CMK (cell line): ENCODE measurements around the gene TRIM51G.
"Not testable (repeated sequence)": the region's sequence is repeated elsewhere in the genome, so short reads cannot be mapped to it uniquely, and the experiment has no call there.

Source experiments
- DNase-seq: peaks from one replicate; pipeline ENCODE4 v3.0.0-alpha.2; 2010; ENCODE audit warnings: low read depth

Gene TRIM51G, protein sequence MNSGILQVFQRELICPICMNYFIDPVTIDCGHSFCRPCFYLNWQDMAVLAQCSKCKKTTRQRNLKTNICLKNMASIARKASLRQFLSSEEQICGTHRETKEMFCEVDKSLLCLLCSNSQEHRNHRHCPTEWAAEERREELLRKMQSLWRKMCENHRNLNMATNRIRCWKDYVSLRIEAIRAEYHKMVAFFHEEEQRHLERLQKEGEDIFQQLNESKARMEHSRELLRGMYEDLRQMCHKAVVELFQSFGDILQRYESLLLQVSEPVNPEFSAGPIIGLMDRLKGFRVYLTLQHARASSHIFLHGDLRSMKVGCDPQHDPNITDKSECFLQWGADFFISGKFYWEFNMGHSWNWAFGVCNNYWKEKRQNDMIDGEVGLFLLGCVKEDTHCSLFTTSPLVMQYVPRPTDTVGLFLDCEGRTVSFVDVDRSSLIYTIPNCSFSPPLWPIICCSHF

DNA sequence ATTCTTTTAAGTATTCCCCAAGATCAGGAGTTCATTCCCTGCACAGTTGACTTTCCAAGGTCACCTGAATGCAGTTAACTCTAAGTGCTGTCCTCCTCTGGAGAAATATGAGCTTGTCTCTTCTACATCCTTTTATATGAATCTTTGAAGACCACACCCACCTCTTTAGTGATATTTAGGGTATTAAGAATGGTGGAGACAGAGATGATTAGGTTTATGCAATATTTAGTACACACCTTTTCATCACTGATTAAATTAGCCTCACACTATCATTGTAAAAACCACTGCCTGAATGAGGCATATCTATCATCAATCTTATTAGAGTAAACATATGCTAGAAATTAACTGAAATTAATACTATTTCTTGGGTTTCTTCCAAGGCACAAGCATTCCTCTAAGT lies at the start of gene TRIM51G:
Gene TRIM51G (minus strand): TSS at position 101 of the 400 bp plus-strand sequence. CDS start 2,190 bp downstream, outside the sequence.
- DNase-seq, result not testable (repeated sequence)

DNA sequence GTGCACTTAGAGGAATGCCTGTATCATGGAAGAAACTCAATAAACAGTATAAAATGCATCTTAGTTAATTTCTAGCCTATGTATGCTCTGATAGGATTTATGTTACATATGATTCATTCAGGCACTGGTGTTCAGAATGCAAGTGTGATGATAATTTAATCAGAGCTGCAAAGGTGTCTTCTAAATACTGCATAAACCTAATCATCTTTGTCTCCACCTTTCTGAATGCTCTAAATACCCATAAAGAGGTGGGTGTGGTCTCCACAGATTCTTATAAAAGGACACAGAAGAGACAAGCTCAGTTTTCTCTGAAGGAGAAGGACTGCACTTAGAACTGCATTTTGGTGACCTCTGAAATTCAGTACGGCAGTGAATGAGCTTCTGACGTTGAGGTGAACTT lies 44.8 kb upstream of the TRIM51G start, which contains the start of gene TRIM49B:
Gene TRIM49B (plus strand): TSS at position 301 of the 400 bp plus-strand sequence. CDS start 2,777 bp downstream, outside the sequence.
- DNase-seq, result not testable (repeated sequence)

DNA sequence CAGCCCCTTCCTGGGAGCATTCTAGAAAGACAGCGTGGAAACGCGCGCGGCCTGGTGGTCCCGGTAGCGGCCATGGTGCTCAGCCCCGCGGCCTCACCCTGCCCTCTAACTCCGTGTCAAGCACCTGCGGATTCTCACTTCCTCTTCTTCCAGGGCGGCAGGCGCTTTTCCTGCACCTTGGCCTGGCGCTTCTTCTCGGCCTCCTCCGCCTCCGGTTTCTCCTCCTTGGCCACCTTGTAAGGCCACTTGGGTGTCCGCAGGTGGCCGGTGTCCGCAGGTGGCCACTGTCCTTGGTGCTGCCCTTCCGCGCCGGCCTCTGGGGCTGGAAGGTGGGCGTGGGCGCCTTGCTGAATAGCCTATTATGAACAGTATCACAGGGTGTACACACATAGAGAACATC lies 15.1 kb downstream of the TRIM51G start:
- DNase-seq, result not testable (repeated sequence)

DNA sequence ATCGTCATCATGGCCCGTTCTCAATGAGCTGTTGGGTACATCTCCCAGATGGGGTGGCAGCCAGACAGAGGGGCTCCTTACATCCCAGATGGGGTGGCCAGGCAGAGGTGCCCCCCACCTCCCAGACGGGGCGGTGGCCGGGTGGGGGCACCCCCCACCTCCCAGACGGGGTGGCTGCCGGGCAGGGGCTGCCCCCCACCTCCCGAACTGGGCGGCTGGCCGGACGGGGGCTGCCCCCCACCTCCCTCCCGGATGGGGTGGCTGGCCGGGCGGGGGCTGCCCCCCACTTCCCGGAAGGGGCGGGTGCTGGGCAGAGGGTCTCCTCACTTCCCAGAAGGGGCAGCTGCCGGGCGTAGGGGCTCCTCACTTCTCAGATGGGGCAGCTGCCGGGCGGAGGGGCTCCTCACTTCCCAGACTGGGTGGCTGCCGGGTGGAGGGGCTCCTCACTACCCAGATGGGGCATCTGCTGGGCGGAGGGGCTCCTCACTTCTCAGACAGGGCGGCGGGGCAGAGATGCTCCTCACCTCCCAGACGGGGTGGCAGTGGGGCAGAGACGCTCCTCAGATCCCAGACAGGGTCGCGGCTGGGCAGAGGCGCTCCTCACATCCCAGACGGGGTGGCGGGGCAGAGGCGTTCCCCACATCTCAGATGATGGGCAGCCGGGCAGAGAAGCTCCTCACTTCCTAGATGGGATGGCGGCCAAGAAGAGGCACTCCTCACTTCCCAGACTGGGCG lies 28.2 kb downstream of the TRIM51G start:
- DNase-seq, result not testable (repeated sequence)

DNA sequence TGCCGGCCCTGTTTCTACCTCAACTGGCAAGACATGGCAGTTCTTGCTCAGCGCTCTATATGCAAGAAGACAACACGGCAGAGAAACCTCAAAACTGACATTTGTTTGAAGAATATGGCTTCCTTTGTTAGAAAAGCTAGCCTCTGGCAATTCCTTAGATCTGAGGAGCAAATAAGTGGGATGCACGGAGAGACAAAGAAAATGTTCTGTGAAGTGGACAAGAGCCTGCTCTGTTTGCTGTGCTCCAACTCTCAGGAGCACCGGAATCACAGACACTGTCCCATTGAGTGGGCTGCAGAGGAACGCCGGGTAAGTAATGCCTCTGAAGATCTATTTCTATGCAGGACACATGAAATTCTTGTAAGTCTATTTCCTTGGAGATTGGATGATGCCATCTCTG lies 37.9 kb downstream of the TRIM51G start:
- DNase-seq, result not testable (repeated sequence)
